HL-60 (cell line): ENCODE data around the gene SLC13A2.

ENCODE experiments used
- DNase-seq, 2 experiments: peaks; one replicate each; pipeline ENCODE4 v3.0.0-alpha.2; 2010 to 2020; ENCODE audit warnings: low read depth in 1 of 2, low spot score in 1 of 2
- H3K27ac ChIP-seq: fragments of 250-450 bp; sonication (Bioruptor Pico); replicated peaks from 2 replicates; pipeline ENCODE4 v1.5.1; 2020; ENCODE audit warnings: mild to moderate bottlenecking, moderate library complexity
- H3K27me3 ChIP-seq: fragments of 250-450 bp; sonication (Bioruptor Pico); 2 replicates; pipeline ENCODE4 v1.5.1; 2021; ENCODE audit warnings: mild to moderate bottlenecking, moderate library complexity; ENCODE audit not compliant: insufficient read depth, poor library complexity, severe bottlenecking
- H3K4me3 ChIP-seq: replicated peaks from 2 replicates; pipeline ENCODE4 v1.5.1; 2011; ENCODE audit warnings: mild to moderate bottlenecking, control low read depth, low read length; ENCODE audit not compliant: insufficient read depth
- GABPA ChIP-seq: IDR thresholded peaks from 2 replicates; pipeline ENCODE4 v1.6.1; 2012; ENCODE audit warnings: low read depth
- POLR2AphosphoS5 ChIP-seq: IDR thresholded peaks from 2 replicates; pipeline ENCODE4 v1.6.1; 2012; ENCODE audit warnings: low read depth
- SPI1 ChIP-seq: IDR thresholded peaks from 2 replicates; pipeline ENCODE4 v1.6.1; 2012; ENCODE audit warnings: low read depth, mild to moderate bottlenecking, borderline replicate concordance
- TF ChIP-seq, protein P1 (sequence below): IDR thresholded peaks from one replicate; pipeline ENCODE4 v1.5.1; 2011; ENCODE audit warnings: low read length, control low read depth, inconsistent platforms; ENCODE audit not compliant: insufficient read depth
- TF ChIP-seq, protein P2 (sequence below): IDR thresholded peaks from 2 replicates; pipeline ENCODE4 v1.6.1; 2012; ENCODE audit warnings: low read depth; ENCODE audit not compliant: insufficient replicate concordance

Gene SLC13A2

GRCh38 chr17:28475151-28475900 is 1.9 kb downstream of the SLC13A2 start:
- H3K27ac ChIP-seq, result no peak overlapping the region
- no peak overlapping the region for H3K4me3 ChIP-seq
- peaks cover 3% of the 10 kb centered on the region for H3K27me3 ChIP-seq
- TF ChIP-seq SPI1, result no peak
- TF ChIP-seq POLR2AphosphoS5, result no peak
- TF ChIP-seq, protein P1, sequence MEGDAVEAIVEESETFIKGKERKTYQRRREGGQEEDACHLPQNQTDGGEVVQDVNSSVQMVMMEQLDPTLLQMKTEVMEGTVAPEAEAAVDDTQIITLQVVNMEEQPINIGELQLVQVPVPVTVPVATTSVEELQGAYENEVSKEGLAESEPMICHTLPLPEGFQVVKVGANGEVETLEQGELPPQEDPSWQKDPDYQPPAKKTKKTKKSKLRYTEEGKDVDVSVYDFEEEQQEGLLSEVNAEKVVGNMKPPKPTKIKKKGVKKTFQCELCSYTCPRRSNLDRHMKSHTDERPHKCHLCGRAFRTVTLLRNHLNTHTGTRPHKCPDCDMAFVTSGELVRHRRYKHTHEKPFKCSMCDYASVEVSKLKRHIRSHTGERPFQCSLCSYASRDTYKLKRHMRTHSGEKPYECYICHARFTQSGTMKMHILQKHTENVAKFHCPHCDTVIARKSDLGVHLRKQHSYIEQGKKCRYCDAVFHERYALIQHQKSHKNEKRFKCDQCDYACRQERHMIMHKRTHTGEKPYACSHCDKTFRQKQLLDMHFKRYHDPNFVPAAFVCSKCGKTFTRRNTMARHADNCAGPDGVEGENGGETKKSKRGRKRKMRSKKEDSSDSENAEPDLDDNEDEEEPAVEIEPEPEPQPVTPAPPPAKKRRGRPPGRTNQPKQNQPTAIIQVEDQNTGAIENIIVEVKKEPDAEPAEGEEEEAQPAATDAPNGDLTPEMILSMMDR, result no peak
- TF ChIP-seq, protein P2, sequence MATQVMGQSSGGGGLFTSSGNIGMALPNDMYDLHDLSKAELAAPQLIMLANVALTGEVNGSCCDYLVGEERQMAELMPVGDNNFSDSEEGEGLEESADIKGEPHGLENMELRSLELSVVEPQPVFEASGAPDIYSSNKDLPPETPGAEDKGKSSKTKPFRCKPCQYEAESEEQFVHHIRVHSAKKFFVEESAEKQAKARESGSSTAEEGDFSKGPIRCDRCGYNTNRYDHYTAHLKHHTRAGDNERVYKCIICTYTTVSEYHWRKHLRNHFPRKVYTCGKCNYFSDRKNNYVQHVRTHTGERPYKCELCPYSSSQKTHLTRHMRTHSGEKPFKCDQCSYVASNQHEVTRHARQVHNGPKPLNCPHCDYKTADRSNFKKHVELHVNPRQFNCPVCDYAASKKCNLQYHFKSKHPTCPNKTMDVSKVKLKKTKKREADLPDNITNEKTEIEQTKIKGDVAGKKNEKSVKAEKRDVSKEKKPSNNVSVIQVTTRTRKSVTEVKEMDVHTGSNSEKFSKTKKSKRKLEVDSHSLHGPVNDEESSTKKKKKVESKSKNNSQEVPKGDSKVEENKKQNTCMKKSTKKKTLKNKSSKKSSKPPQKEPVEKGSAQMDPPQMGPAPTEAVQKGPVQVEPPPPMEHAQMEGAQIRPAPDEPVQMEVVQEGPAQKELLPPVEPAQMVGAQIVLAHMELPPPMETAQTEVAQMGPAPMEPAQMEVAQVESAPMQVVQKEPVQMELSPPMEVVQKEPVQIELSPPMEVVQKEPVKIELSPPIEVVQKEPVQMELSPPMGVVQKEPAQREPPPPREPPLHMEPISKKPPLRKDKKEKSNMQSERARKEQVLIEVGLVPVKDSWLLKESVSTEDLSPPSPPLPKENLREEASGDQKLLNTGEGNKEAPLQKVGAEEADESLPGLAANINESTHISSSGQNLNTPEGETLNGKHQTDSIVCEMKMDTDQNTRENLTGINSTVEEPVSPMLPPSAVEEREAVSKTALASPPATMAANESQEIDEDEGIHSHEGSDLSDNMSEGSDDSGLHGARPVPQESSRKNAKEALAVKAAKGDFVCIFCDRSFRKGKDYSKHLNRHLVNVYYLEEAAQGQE, result no peak
- no peak for TF ChIP-seq GABPA
- DNase-seq, result no peak

DNA sequence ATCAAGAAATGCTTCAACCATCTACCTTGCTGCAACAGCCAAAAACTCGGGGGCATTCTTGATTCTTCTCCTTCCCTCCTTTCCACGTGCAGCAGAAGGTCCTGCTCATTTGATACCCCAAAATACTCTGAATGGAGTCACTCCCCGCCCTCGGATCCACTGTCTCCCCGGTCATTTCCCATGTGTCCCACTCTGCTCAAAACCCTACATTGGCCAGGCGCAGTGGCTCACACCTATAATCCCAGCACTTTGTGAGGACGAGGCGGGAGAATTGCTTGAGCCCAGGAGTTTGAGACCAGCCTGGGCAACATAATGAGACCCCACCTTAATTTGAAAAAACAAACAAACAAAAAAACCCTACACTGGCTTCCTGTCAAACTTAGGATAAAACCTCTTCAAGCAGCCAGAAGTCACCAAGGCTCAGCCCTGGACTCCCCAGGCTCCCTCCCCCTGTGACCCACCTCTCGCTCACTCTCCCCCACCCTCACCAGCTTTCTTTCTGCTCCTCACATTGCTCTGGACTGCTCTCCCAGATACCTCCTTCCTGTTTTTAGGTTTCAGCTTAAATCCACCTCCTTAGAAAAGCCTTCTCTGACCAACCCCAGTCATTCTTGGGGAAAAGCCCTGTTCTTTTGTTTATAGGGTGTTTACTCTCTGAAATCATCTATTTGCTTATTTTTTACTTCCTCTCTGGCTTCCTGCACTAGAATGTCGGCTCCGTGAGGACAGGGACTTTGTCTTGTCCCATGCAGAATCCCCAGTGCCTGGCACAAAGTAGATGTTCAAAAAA is 2.8 kb downstream of the SLC13A2 start:
- no peak for DNase-seq
- peaks cover 3% of the 10 kb centered on the region for H3K27me3 ChIP-seq
- H3K27ac ChIP-seq, result no peak overlapping the region
- TF ChIP-seq SPI1, result no peak
- TF ChIP-seq, protein P2, result no peak
- TF ChIP-seq POLR2AphosphoS5, result no peak
- TF ChIP-seq GABPA, result no peak
- TF ChIP-seq, protein P1, result no peak
- no peak overlapping the region for H3K4me3 ChIP-seq

DNA sequence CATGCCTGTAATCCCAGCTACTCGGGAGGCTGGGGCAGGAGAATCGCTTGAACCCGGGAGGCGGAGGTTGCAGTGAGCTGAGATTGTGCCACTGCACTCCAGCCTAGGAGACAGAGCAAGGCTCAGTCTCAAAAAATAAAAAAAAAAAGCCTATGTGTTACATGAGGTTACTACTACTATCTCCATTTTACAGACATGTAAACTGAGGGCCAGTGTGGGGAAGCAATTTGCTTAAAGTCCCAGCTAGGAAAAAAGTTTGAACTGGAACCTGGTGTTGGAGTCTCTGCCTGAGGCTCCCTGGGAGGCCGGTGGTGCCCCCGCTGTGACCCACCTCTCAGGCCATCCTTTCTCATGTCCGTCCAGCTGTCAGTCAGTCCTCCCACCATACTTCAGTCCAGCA is 4.5 kb downstream of the SLC13A2 start:
- no peak overlapping the region for H3K27ac ChIP-seq
- DNase-seq, result no peak
- peaks cover 3% of the 10 kb centered on the region for H3K27me3 ChIP-seq
- H3K4me3 ChIP-seq, result no peak overlapping the region
- TF ChIP-seq GABPA, result no peak
- TF ChIP-seq, protein P2, result no peak
- TF ChIP-seq POLR2AphosphoS5, result no peak
- TF ChIP-seq SPI1, result no peak
- TF ChIP-seq, protein P1, result no peak
